Naive thymus-derived CD4-positive, alpha-beta T cell (primary cell): ENCODE data around the gene ZC3H18. TPM values are rescaled to one million over a fixed set of nuclear protein-coding genes. Genes with fewer than 3 reads are reported as not detected.

Source experiments
- ATAC-seq: fragments of 150-1000 bp; cut with Tn5 transposase; 2 replicates; pipeline ENCODE4 v1.10.0; 2021; ENCODE audit warnings: mild to moderate bottlenecking, moderate library complexity
- CTCF ChIA-PET: fragments of 350-600 bp; sonication (Branson Sonifier 250); formaldehyde crosslinking; loops from one replicate; lab custom pipeline; 2021; ENCODE audit warnings: antibody characterized with exemption; lab: Charles Lee
- POLR2A ChIA-PET: fragments of 350-600 bp; sonication (Branson Sonifier 250); formaldehyde crosslinking; loops from one replicate; lab custom pipeline; 2021; ENCODE audit warnings: antibody characterized with exemption, inconsistent platforms; lab: Charles Lee
- DNase-seq, 9 donors: peaks; one replicate each; pipeline versions ENCODE4 v3.0.0 to v3.0.0-alpha.2; 2020 to 2022; ENCODE audit warnings: mixed read lengths in 1 of 9
- H3K27ac ChIP-seq: one replicate; pipeline ENCODE4 v1.7.0; 2013; ENCODE audit warnings: mild to moderate bottlenecking, low read depth, low read length, moderate library complexity
- H3K27me3 ChIP-seq, 2 donors: one replicate each; pipeline ENCODE4 v1.7.0; 2013; ENCODE audit warnings: low read length in 2 of 2, mild to moderate bottlenecking in 2 of 2, moderate library complexity in 2 of 2; ENCODE audit not compliant: control insufficient read depth in 2 of 2, insufficient read depth in 2 of 2
- H3K36me3 ChIP-seq, 3 experiments: 1 replicate in 2 of 3; 2 replicates in 1 of 3; pipeline ENCODE4 v1.7.0; 2013; ENCODE audit warnings: low read length in 3 of 3, mild to moderate bottlenecking in 3 of 3, moderate library complexity in 1 of 3; ENCODE audit not compliant: insufficient read depth in 3 of 3, control insufficient read depth in 2 of 3
- H3K4me1 ChIP-seq, 2 donors: one replicate each; pipeline ENCODE4 v1.7.0; 2013; ENCODE audit warnings: low read length in 2 of 2, mild to moderate bottlenecking in 2 of 2, moderate library complexity in 1 of 2; ENCODE audit not compliant: control insufficient read depth in 2 of 2, insufficient read depth in 2 of 2
- H3K4me3 ChIP-seq: 2 replicates; pipeline ENCODE4 v1.7.0; 2013; ENCODE audit warnings: mild to moderate bottlenecking, low read length
- H3K9me3 ChIP-seq, 3 experiments: 1 replicate in 2 of 3; 2 replicates in 1 of 3; pipeline ENCODE4 v1.7.0; 2013; ENCODE audit warnings: low read length in 3 of 3; ENCODE audit not compliant: control insufficient read depth in 2 of 3
- H3K27ac Mint-ChIP-seq, 9 donors: one replicate each; pipeline ENCODE4 v1.8.0; 2020 to 2022; ENCODE audit warnings: mixed read lengths in 9 of 9, mild to moderate bottlenecking in 8 of 9, moderate library complexity in 5 of 9, inconsistent platforms in 2 of 9
- H3K27me3 Mint-ChIP-seq, 5 donors: one replicate each; pipeline ENCODE4 v1.8.0; 2021 to 2022; ENCODE audit warnings: mixed read lengths in 5 of 5, mild to moderate bottlenecking in 1 of 5
- H3K36me3 Mint-ChIP-seq, 5 donors: one replicate each; pipeline ENCODE4 v1.8.0; 2020 to 2022; ENCODE audit warnings: mixed read lengths in 5 of 5, mild to moderate bottlenecking in 3 of 5, inconsistent platforms in 1 of 5
- H3K4me1 Mint-ChIP-seq, 7 donors: one replicate each; pipeline ENCODE4 v1.8.0; 2020 to 2022; ENCODE audit warnings: mixed read lengths in 7 of 7, mild to moderate bottlenecking in 3 of 7, inconsistent platforms in 1 of 7
- H3K4me3 Mint-ChIP-seq, 10 donors: one replicate each; pipeline ENCODE4 v1.8.0; 2020 to 2022; ENCODE audit warnings: mild to moderate bottlenecking in 10 of 10, mixed read lengths in 10 of 10, moderate library complexity in 6 of 10, inconsistent platforms in 2 of 10
- H3K9me3 Mint-ChIP-seq, 11 donors: one replicate each; pipeline ENCODE4 v1.8.0; 2020 to 2022; ENCODE audit warnings: mixed read lengths in 11 of 11, mild to moderate bottlenecking in 4 of 11, inconsistent platforms in 1 of 11, moderate library complexity in 1 of 11
- intact Hi-C, 2 donors: fragments of 100-400 bp; cut with micrococcal nuclease; formaldehyde crosslinking; loops; one replicate each; pipeline ENCODE4 v1.15.1; 2023
- polyA plus RNA-seq, 2 donors: library from polyadenylated mRNA; unstranded; fragments of 300-500 nt; fragmentation: Illumina TruSeq; gene quantifications; one replicate each; pipeline ENCODE4 v1.2.3, GENCODE V29; 2021
- total RNA-seq, 6 experiments: library from RNA in 5 of 6; stranded (reverse) in 5 of 6; gene quantifications; 1 replicate in 5 of 6; 2 replicates in 1 of 6; pipeline ENCODE4 v1.2.3 and lab custom pipeline; 2021 to 2026

Gene ZC3H18
- total and polyA plus RNA-seq, 7 experiments from 2014 or later, result 11.0 to 97.8 (median 78.2) TPM

- ChIA-PET CTCF (no interaction called here), POLR2A (no interaction called here)
- ATAC-seq (no peak), DNase-seq (no peak)
- Mint-ChIP-seq H3K27me3 (peaks cover 0 to 33% (median 12%) of the 10 kb centered on the region in 5 donors), H3K9me3 (peaks cover 5 to 21% (median 9%) of the 10 kb centered on the region in 11 donors), H3K27ac (no peak overlapping the region), H3K4me3 (no peak overlapping the region), H3K36me3 (peaks cover 6 to 7% (median 6%) of the 10 kb centered on the region in 5 donors), H3K4me1 (peaks cover 0 to 7% (median 0%) of the 10 kb centered on the region in 7 donors)
- Histone ChIP-seq H3K36me3 (no peaks in the 10 kb centered on the region), H3K27ac (no peak overlapping the region), H3K4me3 (no peak overlapping the region), H3K4me1 (no peaks in the 10 kb centered on the region), H3K9me3 (peaks cover 0 to 20% (median 0%) of the 10 kb centered on the region in 3 experiments), H3K27me3 (no peaks in the 10 kb centered on the region)
- intact Hi-C loops, result no loop called here
Observed at GRCh38 chr16:88543230-88543813, 26.9 kb upstream of the ZC3H18 start.

GRCh38 chr16:88545781-88546180 lies 24.4 kb upstream of the ZC3H18 start:
- Mint-ChIP-seq H3K9me3 (peaks cover 5 to 21% (median 9%) of the 10 kb centered on the region in 11 donors), H3K4me3 (no peak overlapping the region), H3K27ac (no peak overlapping the region), H3K27me3 (peaks cover 0 to 41% (median 17%) of the 10 kb centered on the region in 5 donors), H3K36me3 (peaks cover 6 to 7% (median 6%) of the 10 kb centered on the region in 5 donors), H3K4me1 (peaks cover 0 to 17% (median 7%) of the 10 kb centered on the region in 7 donors)
- ChIA-PET POLR2A (no interaction called here), CTCF (no interaction called here)
- ATAC-seq, result no peak
- Histone ChIP-seq H3K4me1 (peaks cover 7 to 10% of the 10 kb centered on the region in 2 donors), H3K27me3 (no peaks in the 10 kb centered on the region), H3K36me3 (no peaks in the 10 kb centered on the region), H3K27ac (no peak overlapping the region), H3K9me3 (peaks cover 0 to 20% (median 0%) of the 10 kb centered on the region in 3 experiments), H3K4me3 (no peak overlapping the region)
- DNase-seq, result no peak
- intact Hi-C loops, result no loop called here

- POLR2A ChIA-PET, result interaction anchor here (2.4 kb wide), 1 partner anchor 13 kb away, joined by 7 read pairs; no protein-coding TSS in a partner anchor
- peaks cover 7 to 10% of the 10 kb centered on the region in 2 donors for H3K4me1 ChIP-seq
- Mint-ChIP-seq H3K27me3 (peaks cover 0 to 28% (median 21%) of the 10 kb centered on the region in 5 donors), H3K4me1 (peaks cover 0 to 21% (median 7%) of the 10 kb centered on the region in 7 donors), H3K27ac (no peak overlapping the region), H3K4me3 (no peak overlapping the region), H3K9me3 (peaks cover 4 to 11% (median 5%) of the 10 kb centered on the region in 11 donors), H3K36me3 (peaks cover 4 to 5% (median 5%) of the 10 kb centered on the region in 5 donors)
- CTCF ChIA-PET, result no interaction called here
- no peaks in the 10 kb centered on the region for H3K36me3 ChIP-seq
- intact Hi-C loops, result no loop called here
- no peak overlapping the region for H3K27ac ChIP-seq
- no peaks in the 10 kb centered on the region for H3K27me3 ChIP-seq
- H3K4me3 ChIP-seq, result no peak overlapping the region
- ATAC-seq (no peak), DNase-seq (no peak)
- peaks cover 0 to 12% (median 0%) of the 10 kb centered on the region in 3 experiments for H3K9me3 ChIP-seq
Observed at GRCh38 chr16:88548131-88548874, 21.9 kb upstream of the ZC3H18 start.

DNA sequence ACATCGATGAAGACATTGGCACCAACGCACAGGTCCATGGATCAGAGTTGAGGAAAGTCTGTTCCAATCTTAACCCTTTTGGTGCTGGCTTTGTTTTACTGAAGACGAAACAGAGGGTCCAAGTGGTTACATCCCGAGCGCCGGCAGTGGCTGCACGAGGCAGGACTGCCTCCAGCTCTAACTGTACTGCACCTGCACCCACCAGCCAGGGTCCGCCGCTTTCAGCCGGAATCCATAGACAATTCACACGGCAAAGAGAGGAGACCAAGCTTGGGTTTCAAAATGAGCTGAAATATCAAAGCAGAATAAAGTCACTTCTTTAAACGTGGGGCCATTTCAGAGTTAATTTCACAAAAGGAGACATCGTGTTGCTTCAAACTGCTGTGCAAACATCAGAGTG lies 21.2 kb upstream of the ZC3H18 start:
- H3K4me3 Mint-ChIP-seq, result no peak overlapping the region
- no peaks in the 10 kb centered on the region for H3K27me3 ChIP-seq
- DNase-seq (no peak), ATAC-seq (no peak)
- H3K27ac Mint-ChIP-seq, result peak overlapping the region in 1 of 9 donors; percentile 88
- H3K4me1 ChIP-seq, result peaks cover 7 to 10% of the 10 kb centered on the region in 2 donors
- H3K27me3 Mint-ChIP-seq, result peaks cover 0 to 28% (median 18%) of the 10 kb centered on the region in 5 donors
- H3K27ac ChIP-seq, result no peak overlapping the region
- POLR2A ChIA-PET, result interaction anchor here (1.1 to 2.4 kb wide), 2 partner anchors 12 to 94 kb away, joined by 3 to 7 read pairs; no protein-coding TSS in a partner anchor
- peaks cover 0 to 4% (median 0%) of the 10 kb centered on the region in 11 donors for H3K9me3 Mint-ChIP-seq
- H3K4me3 ChIP-seq, result no peak overlapping the region
- CTCF ChIA-PET, result interaction anchor here (1.3 kb wide), 1 partner anchor 10 kb away, joined by 3 read pairs; no protein-coding TSS in a partner anchor
- H3K9me3 ChIP-seq, result peaks cover 0 to 5% (median 0%) of the 10 kb centered on the region in 3 experiments
- H3K4me1 Mint-ChIP-seq, result peaks cover 0 to 21% (median 7%) of the 10 kb centered on the region in 7 donors
- intact Hi-C loops, result no loop called here
- H3K36me3 Mint-ChIP-seq, result no peaks in the 10 kb centered on the region
- H3K36me3 ChIP-seq, result no peaks in the 10 kb centered on the region

DNA sequence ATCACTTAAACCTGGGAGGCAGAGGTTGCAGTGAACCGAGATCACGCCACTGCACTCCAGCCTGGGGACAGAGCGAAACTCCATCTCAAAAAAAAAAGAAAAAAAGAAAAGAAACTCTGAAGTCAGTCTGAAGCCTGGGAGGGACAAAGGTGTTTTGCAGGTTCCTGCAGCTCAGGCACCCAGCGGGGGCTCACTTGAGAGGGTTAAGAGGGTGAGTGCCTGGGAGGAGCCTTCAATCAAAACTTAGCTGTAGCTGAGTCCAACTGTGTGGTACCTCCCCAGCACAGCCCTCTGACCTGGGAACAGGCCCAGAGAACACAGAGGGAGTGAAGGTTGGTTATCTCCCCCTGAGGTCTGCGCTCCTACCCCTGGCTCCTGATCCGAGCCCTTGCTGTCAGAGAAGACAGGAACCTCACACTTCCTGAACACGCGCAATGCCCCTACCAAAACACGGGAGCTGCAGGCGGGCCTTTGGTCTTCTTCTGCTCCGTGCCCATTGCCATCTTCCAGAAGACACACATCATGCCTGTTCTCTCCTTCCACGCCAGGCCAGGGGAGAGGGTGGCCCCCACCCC lies 20.4 kb upstream of the ZC3H18 start:
- no peak overlapping the region for H3K4me3 ChIP-seq
- no peaks in the 10 kb centered on the region for H3K27me3 ChIP-seq
- H3K27ac Mint-ChIP-seq, result peak overlapping the region in 2 of 9 donors; percentile 85 to 88
- H3K27ac ChIP-seq, result no peak overlapping the region
- no peaks in the 10 kb centered on the region for H3K36me3 Mint-ChIP-seq
- peaks cover 0 to 1% (median 0%) of the 10 kb centered on the region in 11 donors for H3K9me3 Mint-ChIP-seq
- peaks cover 0 to 21% (median 7%) of the 10 kb centered on the region in 7 donors for H3K4me1 Mint-ChIP-seq
- peaks cover 0 to 28% (median 18%) of the 10 kb centered on the region in 5 donors for H3K27me3 Mint-ChIP-seq
- ChIA-PET POLR2A (interaction anchor here (1.1 to 2.4 kb wide), 2 partner anchors 11 to 95 kb away, joined by 3 to 7 read pairs; no protein-coding TSS in a partner anchor), CTCF (interaction anchor here (1.3 kb wide), 1 partner anchor 9 kb away, joined by 3 read pairs; no protein-coding TSS in a partner anchor)
- H3K36me3 ChIP-seq, result no peaks in the 10 kb centered on the region
- H3K4me1 ChIP-seq, result peaks cover 7 to 10% of the 10 kb centered on the region in 2 donors
- H3K9me3 ChIP-seq, result no peaks in the 10 kb centered on the region
- ATAC-seq (peak; percentile 12), DNase-seq (no peak)
- H3K4me3 Mint-ChIP-seq, result peak overlapping the region in 3 of 10 donors; percentile 25 to 80 (median 47)
- intact Hi-C loops, result no loop called here

DNA sequence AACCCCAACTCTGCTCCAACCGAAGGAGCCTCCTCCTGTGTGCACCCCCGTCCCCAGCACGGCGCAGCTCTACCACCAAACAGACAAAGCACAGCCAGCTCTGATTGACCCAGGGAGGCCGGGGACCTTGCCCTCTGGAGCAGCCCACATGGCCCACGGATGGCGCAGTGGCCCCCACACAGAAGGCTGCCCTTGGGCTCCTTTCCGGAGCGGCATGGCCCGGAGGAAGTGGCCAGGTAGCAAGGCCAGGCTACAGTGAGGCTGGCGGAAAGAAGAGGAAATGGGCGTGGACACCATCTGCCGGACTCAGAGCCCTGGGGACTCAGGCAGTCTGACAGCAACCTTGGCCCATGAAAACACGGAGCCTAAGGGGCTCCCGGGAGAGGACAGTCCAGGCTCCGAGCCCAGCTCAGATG lies 19.9 kb upstream of the ZC3H18 start:
- H3K4me3 Mint-ChIP-seq, result peak overlapping the region in 3 of 10 donors; percentile 25 to 80 (median 47)
- no peaks in the 10 kb centered on the region for H3K36me3 Mint-ChIP-seq
- no peaks in the 10 kb centered on the region for H3K27me3 ChIP-seq

More for the DNA sequence above, 19.9 kb upstream of the ZC3H18 start:
- Histone ChIP-seq H3K9me3 (no peaks in the 10 kb centered on the region), H3K4me1 (peaks cover 7 to 10% of the 10 kb centered on the region in 2 donors), H3K4me3 (no peak overlapping the region), H3K27ac (no peak overlapping the region), H3K36me3 (no peaks in the 10 kb centered on the region)
- H3K27ac Mint-ChIP-seq, result peak overlapping the region in 2 of 9 donors; percentile 85 to 88
- intact Hi-C loops, result no loop called here
- DNase-seq (no peak), ATAC-seq (peak; percentile 31)
- no peaks in the 10 kb centered on the region for H3K9me3 Mint-ChIP-seq
- POLR2A ChIA-PET, result interaction anchor here (2.4 kb wide), 1 partner anchor 11 kb away, joined by 7 read pairs; no protein-coding TSS in a partner anchor
- CTCF ChIA-PET, result interaction anchor here (1.3 kb wide), 1 partner anchor 9 kb away, joined by 3 read pairs; no protein-coding TSS in a partner anchor
- H3K27me3 Mint-ChIP-seq, result peaks cover 0 to 28% (median 17%) of the 10 kb centered on the region in 5 donors
- H3K4me1 Mint-ChIP-seq, result peaks cover 0 to 21% (median 7%) of the 10 kb centered on the region in 7 donors
